Measurements from ENCODE around the gene PMPCB.
A peak's percentile ranks its signal among the peaks of the same experiment; 100 is the strongest.

The PMPCB gene

DNA sequence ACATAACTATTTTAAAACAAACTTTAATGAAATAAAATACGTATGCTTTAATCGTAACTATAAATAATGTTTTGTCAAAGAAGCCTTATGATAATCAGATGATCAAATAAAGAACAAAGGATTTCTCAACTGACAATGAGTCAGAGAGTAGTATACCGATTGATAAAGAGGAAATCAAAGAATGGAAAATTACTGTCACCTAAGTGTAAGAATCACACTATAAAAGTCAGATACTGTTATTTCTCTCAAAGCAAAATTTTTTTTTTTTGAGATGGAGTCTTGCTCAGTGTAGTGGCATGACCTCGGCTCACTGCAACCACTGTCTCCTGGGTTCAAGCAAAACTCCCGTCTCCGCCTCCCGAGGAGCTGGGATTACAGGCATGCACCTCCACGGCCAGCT is 28.5 kb downstream of the PMPCB start:
- no peak for DNase-seq

DNA sequence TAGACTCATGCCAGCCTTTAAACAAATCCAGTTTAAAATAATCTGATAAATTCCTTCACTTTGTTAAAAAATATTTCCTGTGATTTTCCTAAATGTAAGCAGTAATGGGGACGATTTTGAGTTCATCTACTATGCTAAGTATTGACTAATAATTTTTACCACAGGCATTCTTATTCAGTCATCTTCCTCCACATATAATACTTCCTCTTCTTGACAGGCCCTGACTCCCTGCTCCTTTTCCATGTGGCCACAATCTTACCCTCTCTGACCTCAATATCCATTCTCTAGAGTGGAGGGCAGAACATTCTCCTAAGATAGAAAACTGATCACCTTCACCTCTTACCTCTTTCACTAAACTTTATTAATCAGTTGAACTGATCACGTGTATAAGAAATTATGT is 39.5 kb downstream of the PMPCB start:
- DNase-seq = no peak

DNA sequence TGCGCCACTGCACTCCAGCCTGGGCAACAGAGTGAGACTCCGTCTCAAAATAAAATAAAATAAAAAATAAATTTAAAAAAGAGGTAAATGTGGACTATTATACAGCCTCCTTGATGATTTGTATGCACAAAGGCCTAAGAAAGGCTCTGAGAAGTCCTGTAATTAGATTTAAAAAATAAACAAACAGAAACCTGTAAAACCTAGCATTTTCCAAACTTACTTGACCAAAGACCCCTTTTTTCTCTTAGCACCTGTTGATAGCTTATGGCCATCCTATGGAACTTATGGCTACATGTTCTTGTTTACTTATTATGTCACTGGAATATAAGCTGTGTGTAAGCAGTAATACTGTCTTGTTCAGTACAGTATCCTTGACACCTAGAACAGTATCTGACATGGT is 41.6 kb downstream of the PMPCB start:
- DNase-seq = no peak

- DNase-seq = no peak
These were observed 44.2 kb downstream of the PMPCB start for GRCh38 chr7:103341466-103341865.

DNA sequence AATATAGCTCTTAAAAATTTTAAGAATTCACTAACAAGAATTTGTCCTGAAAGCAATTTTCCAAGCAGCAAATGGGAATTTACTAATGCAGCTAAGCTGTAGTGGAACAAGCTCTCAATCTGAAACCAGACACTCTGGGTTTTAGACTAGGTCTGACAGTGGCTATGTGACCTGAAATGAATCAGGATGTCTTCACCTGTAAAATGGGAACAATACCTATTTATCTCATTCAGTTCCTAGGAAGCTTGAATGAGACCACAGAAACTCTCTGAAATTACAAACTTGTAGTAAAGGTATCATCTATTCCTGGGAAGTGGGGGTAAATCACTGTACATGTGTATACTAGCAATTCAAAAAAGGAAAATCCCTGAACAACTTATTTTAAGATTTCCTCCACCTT is 46.1 kb downstream of the PMPCB start:
- no peak for DNase-seq

GRCh38 chr7:103343758-103344452 is 46.7 kb downstream of the PMPCB start:
- DNase-seq = no peak

DNA sequence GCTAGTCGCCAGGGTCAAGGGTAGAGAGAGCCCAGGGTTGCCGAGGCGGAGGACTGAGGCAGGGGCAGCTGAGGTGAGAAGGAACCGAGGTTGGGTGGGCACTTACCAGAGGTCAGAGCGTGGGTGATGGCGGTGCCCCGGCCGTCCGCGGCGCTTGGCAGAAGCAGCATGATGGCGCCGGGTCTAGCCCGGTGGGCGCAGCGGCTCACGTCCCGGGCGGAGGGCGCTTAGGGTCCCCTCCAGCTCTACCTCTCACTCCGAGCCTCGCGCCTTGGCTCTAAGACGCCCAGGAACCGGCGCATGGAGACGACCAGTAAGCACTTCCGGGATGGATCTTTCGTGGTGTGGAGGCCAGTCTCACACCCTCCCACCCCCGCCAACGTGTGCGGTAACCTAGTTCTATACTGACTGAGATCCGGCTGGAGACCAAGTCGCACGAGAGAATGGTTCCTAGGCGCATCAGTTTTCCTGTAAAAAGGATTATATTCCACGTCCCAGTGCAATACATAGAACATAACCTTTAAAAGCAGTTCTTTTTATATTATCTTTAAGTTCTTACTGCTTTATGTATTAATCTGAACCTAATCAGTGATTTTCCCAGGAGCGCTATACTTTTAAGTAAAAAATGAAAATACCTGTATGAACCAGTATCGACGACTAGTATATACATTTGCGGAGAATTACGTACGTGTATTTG is 47.4 kb downstream of the PMPCB start, which contains the start of gene DNAJC2:
Gene DNAJC2 (minus strand): TSS at position 315 of the 697 bp plus-strand sequence. CDS start 145 bp downstream, at position 170.
- peak; percentile 87 for DNase-seq

DNA sequence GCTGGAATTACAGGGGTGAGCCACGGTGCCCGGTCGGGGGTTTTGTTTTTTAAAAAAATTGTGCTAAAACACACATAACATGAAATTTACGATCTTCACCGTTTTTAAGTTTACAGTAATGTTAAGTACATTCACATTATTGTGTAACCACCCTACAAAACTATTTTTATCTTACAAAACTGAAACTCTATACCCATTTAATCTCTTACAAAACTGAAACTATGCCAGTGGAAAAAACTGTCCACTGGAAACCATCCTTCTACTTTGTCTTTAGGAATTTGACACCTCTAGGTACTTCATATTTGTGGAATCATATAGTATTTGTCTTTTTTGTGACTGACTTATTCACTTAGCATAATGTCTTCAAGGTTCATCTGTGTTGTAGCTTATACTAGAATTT is 49.2 kb downstream of the PMPCB start:
- DNase-seq = no peak

DNA sequence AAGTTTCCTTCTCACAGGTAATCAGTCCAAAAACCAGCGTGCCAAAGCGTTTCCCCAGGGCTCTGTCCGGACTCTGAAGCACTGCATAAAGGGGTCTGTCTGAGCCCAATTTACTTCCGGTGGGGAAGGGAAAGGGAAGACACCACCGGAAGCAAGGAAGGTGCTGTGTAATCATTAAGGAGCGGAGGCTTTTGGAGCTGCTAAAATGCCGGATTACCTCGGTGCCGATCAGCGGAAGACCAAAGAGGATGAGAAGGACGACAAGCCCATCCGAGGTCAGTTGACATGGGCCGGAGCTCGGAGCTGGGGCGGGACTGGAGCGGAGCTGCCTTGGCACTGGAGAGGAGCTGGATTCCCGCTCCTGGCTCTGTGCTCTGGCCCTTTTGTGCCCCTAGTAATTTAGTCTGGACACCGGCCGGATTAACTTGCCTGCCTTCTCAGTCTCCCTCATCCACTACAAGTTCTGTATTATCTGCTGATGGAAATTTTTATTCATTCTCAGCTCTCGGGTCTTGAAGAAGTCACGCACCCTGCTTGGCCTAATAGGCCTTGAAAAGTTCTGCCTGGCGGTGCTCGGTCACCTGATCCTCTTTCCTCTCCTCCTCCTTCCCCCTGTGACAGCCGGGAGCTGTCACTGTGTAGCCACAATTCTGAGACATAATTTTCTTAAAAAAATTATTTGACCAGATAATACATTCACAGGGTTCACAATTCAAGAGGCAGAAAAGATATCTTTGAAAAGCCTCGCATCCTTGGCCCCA is 50.5 kb downstream of the PMPCB start, which contains the start of gene PSMC2:
Gene PSMC2 (plus strand): TSS at position 137 of the 761 bp plus-strand sequence. CDS start 69 bp downstream, at position 206.
- DNase-seq = peak; percentile 75

DNA sequence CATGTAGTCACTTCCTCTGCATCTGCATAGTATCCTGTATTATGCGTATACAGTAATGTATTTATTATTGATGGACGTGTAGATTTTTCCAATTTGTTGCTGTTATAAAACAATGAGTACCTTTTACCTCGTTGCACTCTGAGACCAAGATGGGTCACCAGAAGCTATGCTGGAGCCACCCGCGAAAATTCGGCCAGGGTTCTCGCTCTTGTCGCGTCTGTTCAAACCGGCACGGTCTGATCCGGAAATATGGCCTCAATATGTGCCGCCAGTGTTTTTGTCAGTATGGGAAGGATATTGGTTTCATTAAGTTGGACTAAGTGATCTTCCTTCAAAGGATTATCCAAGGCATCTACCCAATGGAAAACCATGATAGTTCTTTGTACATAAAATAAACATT is 51.2 kb downstream of the PMPCB start:
- no peak for DNase-seq

DNA sequence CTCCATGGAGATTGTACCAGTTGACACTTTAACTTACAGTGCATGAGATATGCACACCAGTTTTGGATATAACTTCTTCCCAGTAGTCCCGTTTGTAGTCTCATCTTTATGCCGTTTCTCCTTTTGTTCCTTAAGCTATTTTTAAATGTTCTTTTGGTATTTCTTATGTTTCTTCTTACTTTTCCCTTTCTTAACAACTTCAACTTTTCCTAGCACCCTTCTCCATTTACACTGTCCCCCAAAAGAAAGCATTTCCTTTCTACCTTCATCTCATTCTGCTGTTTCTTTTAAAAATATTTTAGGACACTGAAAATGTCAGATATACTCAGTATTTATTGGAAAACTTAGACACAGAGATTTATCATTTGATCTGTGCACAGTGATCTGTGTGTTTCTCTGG is 51.7 kb downstream of the PMPCB start:
- DNase-seq = no peak

GRCh38 chr7:103349805-103350204 is 52.6 kb downstream of the PMPCB start:
- no peak for DNase-seq
